Activated CD8-positive, alpha-beta T cell treated with anti-CD3 and anti-CD28 coated beads, Interleukin-2, amount 10 ng/mL, durations not matched to agents 7 days and 5 days (primary cell): ENCODE data around the gene ZNF385D. TPM values are rescaled to one million over a fixed set of nuclear protein-coding genes. Genes with fewer than 3 reads are reported as not detected.
"Not testable (repeated sequence)": the region's sequence is repeated elsewhere in the genome, so short reads cannot be mapped to it uniquely, and the experiment has no call there.

Experiments used
- ATAC-seq: fragments of 150-1000 bp; cut with Tn5 transposase; one replicate; pipeline ENCODE4 v1.10.0; 2021; ENCODE audit warnings: moderate library complexity
- CTCF ChIA-PET: fragments of 350-600 bp; sonication (Branson Sonifier 250); formaldehyde crosslinking; loops from one replicate; lab custom pipeline; 2021; ENCODE audit warnings: antibody characterized with exemption; lab: Charles Lee
- POLR2A ChIA-PET: fragments of 350-600 bp; sonication (Branson Sonifier 250); formaldehyde crosslinking; loops from one replicate; lab custom pipeline; 2021; ENCODE audit warnings: antibody characterized with exemption; lab: Charles Lee
- DNase-seq: peaks from one replicate; pipeline ENCODE4 v3.0.0-alpha.2; 2020
- H3K27ac Mint-ChIP-seq: one replicate; pipeline ENCODE4 v1.8.0; 2021; ENCODE audit warnings: mild to moderate bottlenecking, mixed read lengths
- H3K27me3 Mint-ChIP-seq: one replicate; pipeline ENCODE4 v1.8.0; 2021; ENCODE audit warnings: low read depth, mixed read lengths
- H3K36me3 Mint-ChIP-seq: one replicate; pipeline ENCODE4 v1.8.0; 2021; ENCODE audit warnings: low read depth, mixed read lengths
- H3K4me1 Mint-ChIP-seq: one replicate; pipeline ENCODE4 v1.8.0; 2021; ENCODE audit warnings: low read depth, mixed read lengths
- H3K4me3 Mint-ChIP-seq: one replicate; pipeline ENCODE4 v1.8.0; 2021; ENCODE audit warnings: mild to moderate bottlenecking, mixed read lengths
- H3K9me3 Mint-ChIP-seq: one replicate; pipeline ENCODE4 v1.8.0; 2022; ENCODE audit warnings: mixed read lengths; ENCODE audit not compliant: insufficient read depth
- total RNA-seq, 2 experiments: library from RNA; stranded (reverse); gene quantifications; one replicate each; pipeline ENCODE4 v1.2.3, GENCODE V29; 2021

The ZNF385D gene
- total RNA-seq, 2 experiments from 2014 or later = not detected

DNA sequence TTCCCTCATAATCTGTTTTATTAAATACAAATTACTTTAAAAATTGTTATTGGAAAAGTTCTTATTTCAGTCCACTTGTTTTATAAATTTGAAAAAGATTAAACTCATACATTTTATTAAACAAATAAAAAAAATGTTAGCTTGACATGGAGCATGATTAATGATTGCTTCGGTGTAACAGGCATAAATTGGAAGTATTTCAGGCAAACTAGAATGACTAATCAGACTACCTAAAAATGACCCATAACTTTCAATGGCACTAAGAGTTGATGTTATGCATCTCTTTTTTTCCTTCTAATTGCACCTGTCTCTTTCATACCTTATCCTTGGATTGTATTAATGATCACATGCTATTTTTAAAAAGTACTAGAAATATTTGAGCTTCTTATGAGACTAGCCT lies 343.3 kb downstream of the ZNF385D start:
- H3K36me3 Mint-ChIP-seq = no peaks in the 10 kb centered on the region
- DNase-seq (no peak), ATAC-seq (no peak)
- no peaks in the 10 kb centered on the region for H3K4me1 Mint-ChIP-seq
- peaks cover 13% of the 10 kb centered on the region for H3K9me3 Mint-ChIP-seq
- ChIA-PET CTCF (no interaction called here), POLR2A (no interaction called here)
- H3K27ac Mint-ChIP-seq = no peak overlapping the region
- H3K4me3 Mint-ChIP-seq = no peak overlapping the region
- no peaks in the 10 kb centered on the region for H3K27me3 Mint-ChIP-seq

- Mint-ChIP-seq H3K27ac (no peak overlapping the region), H3K4me3 (no peak overlapping the region), H3K4me1 (no peaks in the 10 kb centered on the region), H3K9me3 (peaks cover 13% of the 10 kb centered on the region), H3K27me3 (no peaks in the 10 kb centered on the region), H3K36me3 (no peaks in the 10 kb centered on the region)
- no peak for DNase-seq
- CTCF ChIA-PET = no interaction called here
- no peak for ATAC-seq
- POLR2A ChIA-PET = no interaction called here
These were observed 345.0 kb downstream of the ZNF385D start for GRCh38 chr3:21405671-21406667.

DNA sequence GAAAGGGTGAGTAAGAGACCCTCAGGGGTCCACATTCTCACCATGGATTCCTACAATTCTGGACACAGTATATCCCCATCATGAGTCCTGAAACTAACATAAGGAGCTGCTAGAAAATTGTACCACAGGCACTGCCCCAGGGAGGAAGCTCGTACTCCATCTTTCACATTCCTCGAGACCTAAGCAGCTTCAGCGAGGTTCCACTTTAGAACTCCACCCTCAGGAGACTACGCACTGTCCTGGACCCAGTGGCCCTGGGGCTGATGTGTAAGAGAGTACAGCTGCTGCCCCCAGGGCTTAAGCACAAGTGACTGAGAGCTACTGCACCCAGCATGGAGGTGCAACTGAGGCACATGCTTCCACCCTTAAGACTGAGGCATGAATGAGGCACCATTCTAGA lies 352.5 kb downstream of the ZNF385D start:
- H3K27me3 Mint-ChIP-seq = no peaks in the 10 kb centered on the region

GRCh38 chr3:21393683-21394311 lies 357.2 kb downstream of the ZNF385D start:
- Mint-ChIP-seq H3K4me1 (no peaks in the 10 kb centered on the region), H3K27me3 (no peaks in the 10 kb centered on the region), H3K4me3 (no peak overlapping the region), H3K9me3 (peaks cover under 1% of the 10 kb centered on the region), H3K27ac (no peak overlapping the region), H3K36me3 (no peaks in the 10 kb centered on the region)
- ChIA-PET POLR2A (no interaction called here), CTCF (no interaction called here)
- ATAC-seq (no peak), DNase-seq (no peak)

More for the DNA sequence above, 352.5 kb downstream of the ZNF385D start:
- no peak overlapping the region for H3K27ac Mint-ChIP-seq
- H3K4me3 Mint-ChIP-seq = no peak overlapping the region
- peaks cover 5% of the 10 kb centered on the region for H3K9me3 Mint-ChIP-seq
- DNase-seq (no peak), ATAC-seq (no peak)
- ChIA-PET CTCF (no interaction called here), POLR2A (no interaction called here)
- no peaks in the 10 kb centered on the region for H3K36me3 Mint-ChIP-seq
- H3K4me1 Mint-ChIP-seq = no peaks in the 10 kb centered on the region

- Mint-ChIP-seq H3K4me1 (no peaks in the 10 kb centered on the region), H3K4me3 (no peak overlapping the region), H3K9me3 (peaks cover 12% of the 10 kb centered on the region), H3K27ac (no peak overlapping the region), H3K36me3 (no peaks in the 10 kb centered on the region), H3K27me3 (no peaks in the 10 kb centered on the region)
- ATAC-seq (no peak), DNase-seq (no peak)
- CTCF ChIA-PET = no interaction called here
- POLR2A ChIA-PET = no interaction called here
These were observed 358.5 kb downstream of the ZNF385D start for GRCh38 chr3:21392526-21392925.

- no peak for DNase-seq
- Mint-ChIP-seq H3K27ac (no peak overlapping the region), H3K27me3 (no peaks in the 10 kb centered on the region), H3K4me1 (no peaks in the 10 kb centered on the region), H3K4me3 (no peak overlapping the region), H3K36me3 (no peaks in the 10 kb centered on the region), H3K9me3 (peaks cover 16% of the 10 kb centered on the region)
- no peak for ATAC-seq
- ChIA-PET CTCF (no interaction called here), POLR2A (no interaction called here)
These were observed 360.2 kb downstream of the ZNF385D start for GRCh38 chr3:21390856-21391255.

- DNase-seq (no peak), ATAC-seq (no peak)
- H3K4me1 Mint-ChIP-seq = no peaks in the 10 kb centered on the region
- POLR2A ChIA-PET = no interaction called here
- H3K27me3 Mint-ChIP-seq = no peaks in the 10 kb centered on the region
- H3K27ac Mint-ChIP-seq = no peak overlapping the region
- no peak overlapping the region for H3K4me3 Mint-ChIP-seq
- H3K9me3 Mint-ChIP-seq = peaks cover 23% of the 10 kb centered on the region
- no peaks in the 10 kb centered on the region for H3K36me3 Mint-ChIP-seq
- CTCF ChIA-PET = no interaction called here
These were observed 360.9 kb downstream of the ZNF385D start for GRCh38 chr3:21390136-21390535.

- ATAC-seq, H3K27ac Mint-ChIP-seq, H3K27me3 Mint-ChIP-seq, CTCF ChIA-PET, POLR2A ChIA-PET, H3K4me3 Mint-ChIP-seq, H3K36me3 Mint-ChIP-seq, DNase-seq, H3K4me1 Mint-ChIP-seq: not testable (repeated sequence)
- H3K9me3 Mint-ChIP-seq = peaks cover 28% of the 10 kb centered on the region
These were observed 363.7 kb downstream of the ZNF385D start for GRCh38 chr3:21387142-21387826.

GRCh38 chr3:21378036-21378435 lies 373.0 kb downstream of the ZNF385D start:
- ATAC-seq, H3K4me1 Mint-ChIP-seq, H3K36me3 Mint-ChIP-seq, H3K27ac Mint-ChIP-seq, POLR2A ChIA-PET, H3K9me3 Mint-ChIP-seq, DNase-seq, H3K4me3 Mint-ChIP-seq, CTCF ChIA-PET, H3K27me3 Mint-ChIP-seq: not testable (repeated sequence)

DNA sequence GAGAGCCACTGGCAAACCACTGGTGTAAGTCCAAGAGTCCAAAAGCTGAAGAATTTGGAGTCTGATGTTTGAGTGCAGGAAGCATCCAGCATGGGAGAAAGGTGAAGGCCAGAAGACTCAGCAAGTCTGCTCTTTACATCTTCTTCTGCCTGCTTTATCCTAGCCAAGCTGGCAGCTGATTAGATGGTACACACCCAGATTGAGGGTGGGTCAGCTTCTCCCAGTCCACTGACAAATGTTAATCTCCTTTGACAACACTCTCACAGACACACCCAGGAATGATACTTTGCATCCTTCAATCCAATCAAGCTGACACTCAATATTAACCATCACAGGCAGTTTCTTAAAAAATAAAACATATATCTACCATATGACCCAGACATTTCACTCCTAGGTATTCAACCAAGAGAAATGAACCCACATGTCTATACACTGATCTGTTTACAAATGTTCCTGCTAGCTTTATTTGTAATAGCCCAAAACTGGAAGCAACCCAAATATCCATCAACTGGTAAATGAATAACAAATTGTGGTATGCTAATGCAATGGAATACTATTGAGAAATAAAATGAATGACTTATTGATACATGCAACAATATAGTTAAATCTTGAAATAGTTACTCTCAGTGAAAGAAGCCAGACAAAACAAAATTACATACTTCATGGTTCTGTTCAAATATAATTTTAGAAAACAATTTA lies 373.8 kb downstream of the ZNF385D start:
- no peak overlapping the region for H3K27ac Mint-ChIP-seq
- H3K4me1 Mint-ChIP-seq = no peaks in the 10 kb centered on the region
- no peaks in the 10 kb centered on the region for H3K36me3 Mint-ChIP-seq
- ChIA-PET CTCF (no interaction called here), POLR2A (no interaction called here)
- no peak overlapping the region for H3K4me3 Mint-ChIP-seq
- H3K27me3 Mint-ChIP-seq = no peaks in the 10 kb centered on the region
- no peak for DNase-seq
- H3K9me3 Mint-ChIP-seq = peaks cover 2% of the 10 kb centered on the region
- ATAC-seq = no peak

GRCh38 chr3:21372316-21372715 lies 378.7 kb downstream of the ZNF385D start:
- no peak for DNase-seq
- Mint-ChIP-seq H3K9me3 (no peaks in the 10 kb centered on the region), H3K36me3 (no peaks in the 10 kb centered on the region), H3K4me1 (no peaks in the 10 kb centered on the region), H3K27me3 (no peaks in the 10 kb centered on the region), H3K27ac (no peak overlapping the region), H3K4me3 (no peak overlapping the region)
- CTCF ChIA-PET = no interaction called here
- no peak for ATAC-seq
- POLR2A ChIA-PET = no interaction called here
